ENCODE results near the gene NUP210L. TPM values are rescaled to one million over a fixed set of nuclear protein-coding genes. Genes with fewer than 3 reads are reported as not detected.

Gene NUP210L
- total and polyA plus RNA-seq, 4 donors, result 0.08 TPM; not detected in 3

- Histone ChIP-seq H3K9ac (ENCODE audit: low read depth in 1 of 2, low read length in 2 of 2) (no peak overlapping the region), H3K36me3 (ENCODE audit: control insufficient read depth in 4 of 4, insufficient read depth in 3 of 4, low read depth in 1 of 4, low read length in 3 of 4) (peaks cover 0 to 8% (median 1%) of the 10 kb centered on the region in 4 donors), H3K4me3 (ENCODE audit: low read depth in 1 of 3, low read length in 3 of 3) (no peak overlapping the region), H3K27ac (ENCODE audit: low read depth in 1 of 2, low read length in 2 of 2) (no peak overlapping the region), H3K4me1 (ENCODE audit: control insufficient read depth in 4 of 4, insufficient read depth in 4 of 4, low read length in 3 of 4) (peaks cover 12 to 52% (median 41%) of the 10 kb centered on the region in 4 donors), H3K9me3 (ENCODE audit: control insufficient read depth in 4 of 4, low read length in 3 of 4) (no peaks in the 10 kb centered on the region), H3K27me3 (ENCODE audit: control insufficient read depth in 4 of 4, insufficient read depth in 4 of 4, low read length in 3 of 4) (no peaks in the 10 kb centered on the region)
- no peak for TF ChIP-seq TAF1 (conservative IDR thresholded peaks at IDR 0.05)
- TF ChIP-seq FOXA1 (IDR thresholded peaks at IDR 0.05), result no peak
- no peak for TF ChIP-seq EGR1 (IDR thresholded peaks at IDR 0.05; ENCODE audit: low read depth in 2 of 2)
- TF ChIP-seq REST (IDR thresholded peaks at IDR 0.05), result no peak
- TF ChIP-seq MAX (IDR thresholded peaks at IDR 0.05), result no peak
- TF ChIP-seq NR2F2 (IDR thresholded peaks at IDR 0.05), result no peak
- TF ChIP-seq HNF4G (IDR thresholded peaks at IDR 0.05), result no peak
- TF ChIP-seq FOXA2 (IDR thresholded peaks at IDR 0.05), result no peak
- TF ChIP-seq RXRA (IDR thresholded peaks at IDR 0.05), result no peak
- 77% methylated on average over 4 of the region's 4 CpGs for WGBS
- no peak for DNase-seq (ENCODE audit: low spot score)
Measured at GRCh38 chr1:153961421-153961820, 193.5 kb downstream of the NUP210L start.

GRCh38 chr1:153960206-153960605, 194.7 kb downstream of the NUP210L start:
- H3K27ac ChIP-seq (ENCODE audit: low read depth in 1 of 2, low read length in 2 of 2), result no peak overlapping the region
- WGBS, result 95% methylated on average over 11 of the region's 11 CpGs
- H3K4me1 ChIP-seq (ENCODE audit: control insufficient read depth in 4 of 4, insufficient read depth in 4 of 4, low read length in 3 of 4), result peaks cover 11 to 56% (median 44%) of the 10 kb centered on the region in 4 donors
- H3K9ac ChIP-seq (ENCODE audit: low read depth in 1 of 2, low read length in 2 of 2), result no peak overlapping the region
- H3K9me3 ChIP-seq (ENCODE audit: control insufficient read depth in 4 of 4, low read length in 3 of 4), result no peaks in the 10 kb centered on the region
- no peak for DNase-seq (ENCODE audit: low spot score)
- H3K27me3 ChIP-seq (ENCODE audit: control insufficient read depth in 4 of 4, insufficient read depth in 4 of 4, low read length in 3 of 4), result no peaks in the 10 kb centered on the region
- TF ChIP-seq EGR1 (IDR thresholded peaks at IDR 0.05; ENCODE audit: low read depth in 2 of 2), result no peak
- no peak for TF ChIP-seq SP1 (IDR thresholded peaks at IDR 0.05)
- no peak for TF ChIP-seq NR2F2 (IDR thresholded peaks at IDR 0.05)
- TF ChIP-seq RAD21 (IDR thresholded peaks at IDR 0.05), result no peak
- TF ChIP-seq JUND (IDR thresholded peaks at IDR 0.05), result no peak
- no peak overlapping the region for H3K4me3 ChIP-seq (ENCODE audit: low read depth in 1 of 3, low read length in 3 of 3)
- H3K36me3 ChIP-seq (ENCODE audit: control insufficient read depth in 4 of 4, insufficient read depth in 3 of 4, low read depth in 1 of 4, low read length in 3 of 4), result peaks cover 0 to 8% (median 1%) of the 10 kb centered on the region in 4 donors

- DNase-seq (ENCODE audit: low spot score), result no peak
- peaks cover 0 to 8% (median 1%) of the 10 kb centered on the region in 4 donors for H3K36me3 ChIP-seq (ENCODE audit: control insufficient read depth in 4 of 4, insufficient read depth in 3 of 4, low read depth in 1 of 4, low read length in 3 of 4)
- WGBS, result 70% methylated on average over 3 of the region's 3 CpGs
- no peaks in the 10 kb centered on the region for H3K9me3 ChIP-seq (ENCODE audit: control insufficient read depth in 4 of 4, low read length in 3 of 4)
- H3K9ac ChIP-seq (ENCODE audit: low read depth in 1 of 2, low read length in 2 of 2), result no peak overlapping the region
- no peak overlapping the region for H3K4me3 ChIP-seq (ENCODE audit: low read depth in 1 of 3, low read length in 3 of 3)
- H3K27me3 ChIP-seq (ENCODE audit: control insufficient read depth in 4 of 4, insufficient read depth in 4 of 4, low read length in 3 of 4), result no peaks in the 10 kb centered on the region
- H3K27ac ChIP-seq (ENCODE audit: low read depth in 1 of 2, low read length in 2 of 2), result peak overlapping the region in 1 of 2 donors; percentile 1
- H3K4me1 ChIP-seq (ENCODE audit: control insufficient read depth in 4 of 4, insufficient read depth in 4 of 4, low read length in 3 of 4), result peaks cover 11 to 63% (median 51%) of the 10 kb centered on the region in 4 donors
- TF ChIP-seq HNF4A (conservative IDR thresholded peaks at IDR 0.05), result no peak
- TF ChIP-seq YY1 (IDR thresholded peaks at IDR 0.05), result no peak
- no peak for TF ChIP-seq RXRA (IDR thresholded peaks at IDR 0.05)
- TF ChIP-seq FOXA1 (IDR thresholded peaks at IDR 0.05), result no peak
- no peak for TF ChIP-seq RAD21 (IDR thresholded peaks at IDR 0.05)
- no peak for TF ChIP-seq JUND (IDR thresholded peaks at IDR 0.05)
- TF ChIP-seq REST (IDR thresholded peaks at IDR 0.05), result no peak
- TF ChIP-seq NR2F2 (IDR thresholded peaks at IDR 0.05), result no peak
- TF ChIP-seq ZBTB33 (IDR thresholded peaks at IDR 0.05), result no peak
- TF ChIP-seq FOXA2 (IDR thresholded peaks at IDR 0.05), result no peak
- no peak for TF ChIP-seq ATF3 (IDR thresholded peaks at IDR 0.05)
- TF ChIP-seq GABPA (IDR thresholded peaks at IDR 0.05 in 1 of 2, conservative IDR thresholded peaks at IDR 0.05 in 1 of 2), result no peak
- no peak for TF ChIP-seq HNF4G (IDR thresholded peaks at IDR 0.05)
Measured at GRCh38 chr1:153959454-153959853, 195.4 kb downstream of the NUP210L start.

Data from liver (tissue), 9 donors.